Measurements from ENCODE around the gene MARVELD2.
"Not testable (repeated sequence)": the region's sequence is repeated elsewhere in the genome, so short reads cannot be mapped to it uniquely, and the experiment has no call there.

The MARVELD2 gene

DNA sequence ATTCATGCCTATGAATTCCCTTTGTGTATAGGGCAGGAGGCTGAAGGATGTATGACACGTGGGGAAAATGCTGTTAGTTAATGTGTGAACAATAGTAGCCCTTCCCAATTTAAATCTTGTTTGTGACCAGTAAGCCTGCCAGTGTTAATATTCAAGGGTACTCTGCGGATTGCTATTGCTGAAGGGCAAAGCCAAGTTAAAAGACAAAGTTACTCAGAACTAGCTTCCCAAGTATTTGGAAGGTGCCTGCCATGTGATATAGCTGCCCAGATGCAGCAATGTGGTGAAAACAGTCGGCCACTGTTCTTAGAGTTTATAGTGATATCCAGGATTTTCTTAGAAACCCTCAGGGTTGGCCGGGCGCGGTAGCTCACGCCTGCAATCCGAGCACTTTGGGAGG, 34.6 kb downstream of the MARVELD2 start:
- DNase-seq, result no peak

DNA sequence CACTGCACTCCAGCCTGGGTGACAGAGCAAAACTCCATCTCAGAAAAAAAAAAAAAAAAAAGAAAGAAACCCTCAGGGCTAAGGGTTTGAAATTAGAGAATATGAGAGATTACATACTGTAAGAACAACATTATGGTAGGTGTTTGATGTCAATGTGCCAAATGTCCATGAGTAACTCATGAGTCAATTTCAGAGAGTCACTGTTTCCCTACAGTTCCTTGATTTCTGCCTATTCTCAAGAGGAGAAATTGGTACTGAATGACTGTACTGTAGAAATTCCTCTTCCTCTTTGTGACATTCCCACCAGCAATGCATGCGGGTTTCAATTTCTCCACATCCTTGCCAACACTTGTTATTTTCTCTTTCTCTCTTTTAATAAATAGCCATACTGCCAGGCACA, 35.2 kb downstream of the MARVELD2 start:
- DNase-seq, result no peak

DNA sequence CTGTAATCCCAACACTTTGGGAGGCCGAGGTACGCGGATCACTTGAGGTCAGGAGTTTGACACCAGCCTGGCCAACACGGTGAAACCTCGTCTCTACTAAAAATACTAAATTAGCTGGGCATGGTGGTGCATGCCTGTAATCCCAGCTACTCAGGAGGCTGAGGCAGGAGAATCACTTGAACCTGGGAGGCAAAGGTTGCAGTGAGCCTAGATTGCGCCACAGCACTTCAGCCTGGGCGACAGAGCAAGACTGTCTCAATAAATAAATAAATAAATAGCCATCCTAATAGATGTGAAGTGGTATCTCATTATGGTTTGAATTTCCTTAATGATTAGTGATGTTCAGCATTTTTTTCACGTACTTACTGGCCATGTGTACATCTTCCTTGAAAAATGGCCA, 35.6 kb downstream of the MARVELD2 start:
- not testable (repeated sequence) for DNase-seq

DNA sequence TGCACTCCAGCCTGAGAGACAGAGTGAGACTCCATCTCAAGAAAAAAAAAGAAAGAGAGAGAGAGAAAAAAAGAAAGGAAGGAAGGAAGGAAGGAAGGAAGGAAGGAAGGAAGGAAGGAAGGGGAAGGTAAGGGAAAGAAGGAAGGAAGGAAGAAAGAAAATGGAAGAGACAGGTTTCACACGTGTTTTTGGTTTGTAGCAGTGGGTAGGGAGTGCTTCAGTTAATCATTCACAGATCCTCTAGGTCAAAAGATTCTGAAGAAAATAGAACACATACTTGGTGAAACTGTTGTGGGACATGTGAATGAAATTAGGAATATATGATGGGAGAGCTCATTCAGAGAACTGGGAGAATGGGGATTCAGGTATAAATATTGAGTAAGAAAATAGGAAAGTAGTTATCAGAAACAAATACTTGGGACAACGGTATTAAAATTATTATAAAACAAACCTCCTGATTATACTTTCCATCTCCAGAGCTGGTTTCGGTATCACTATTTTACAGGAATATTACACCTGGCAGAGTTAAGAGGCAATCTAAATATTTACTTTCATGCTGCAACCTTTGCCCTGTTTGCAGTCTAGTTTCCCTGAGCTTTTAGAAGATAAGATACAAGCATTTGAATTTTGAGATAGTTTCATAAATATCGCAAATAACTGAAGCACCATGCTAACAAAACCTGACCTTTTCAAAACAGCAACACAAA, 37.2 kb downstream of the MARVELD2 start:
- DNase-seq, result no peak

DNA sequence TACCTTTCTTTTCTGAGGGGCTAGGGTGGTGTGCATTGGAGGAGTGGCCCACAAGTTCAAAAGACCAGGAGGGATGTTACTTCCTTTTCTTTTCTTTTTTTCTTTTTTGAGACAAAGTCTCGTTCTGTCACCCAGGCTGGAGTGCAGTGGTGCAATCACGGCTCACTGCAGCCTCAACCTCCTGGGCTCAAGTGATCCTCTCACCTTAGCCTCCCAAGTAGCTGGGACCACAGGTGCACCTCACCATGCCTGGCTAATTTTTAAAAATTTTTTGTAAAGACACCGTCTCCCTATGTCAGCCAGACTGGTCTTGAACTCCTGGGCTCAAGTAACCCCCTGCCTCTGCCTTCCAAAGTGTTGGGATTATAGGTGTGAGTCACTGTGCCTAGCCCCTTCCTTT, 38.6 kb downstream of the MARVELD2 start:
- DNase-seq, result not testable (repeated sequence)

DNA sequence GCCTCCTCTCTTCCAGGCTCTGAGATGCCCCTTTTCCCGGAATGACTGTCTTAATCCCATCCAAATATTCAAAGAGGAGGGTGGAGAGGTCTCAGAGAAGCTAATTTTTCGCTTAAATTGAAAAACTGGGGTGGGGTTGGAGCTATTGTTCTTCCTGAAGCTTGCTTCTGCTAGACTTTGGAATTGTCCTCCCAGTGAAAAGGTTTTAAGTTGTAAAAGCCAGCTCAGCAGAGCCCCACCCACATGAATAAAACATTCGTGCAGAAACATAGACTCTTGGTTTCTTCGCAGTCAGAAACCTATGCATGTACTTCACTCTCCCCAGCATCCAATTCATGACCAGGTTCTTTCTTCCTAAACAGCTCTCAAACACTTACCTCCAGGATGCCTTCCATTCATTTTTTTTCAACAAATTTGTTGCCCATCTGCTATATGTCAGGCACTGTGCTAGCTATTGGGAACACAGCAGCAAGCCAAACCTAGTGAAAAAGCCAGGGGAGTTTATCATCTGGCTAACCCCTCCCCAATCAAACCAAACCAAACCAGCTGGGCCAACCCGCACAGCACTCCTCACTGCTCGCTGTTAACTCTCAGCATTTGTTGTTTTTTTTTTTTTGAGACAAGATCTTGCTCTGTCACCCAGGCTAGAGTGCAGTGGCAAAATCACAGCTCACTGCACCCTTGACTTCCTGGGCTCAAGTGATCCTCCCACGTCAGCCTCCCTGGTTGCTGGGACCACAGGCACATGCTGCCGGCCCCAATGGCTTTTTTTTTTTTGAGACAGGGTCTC, 39.7 kb downstream of the MARVELD2 start:
- DNase-seq, result no peak

DNA sequence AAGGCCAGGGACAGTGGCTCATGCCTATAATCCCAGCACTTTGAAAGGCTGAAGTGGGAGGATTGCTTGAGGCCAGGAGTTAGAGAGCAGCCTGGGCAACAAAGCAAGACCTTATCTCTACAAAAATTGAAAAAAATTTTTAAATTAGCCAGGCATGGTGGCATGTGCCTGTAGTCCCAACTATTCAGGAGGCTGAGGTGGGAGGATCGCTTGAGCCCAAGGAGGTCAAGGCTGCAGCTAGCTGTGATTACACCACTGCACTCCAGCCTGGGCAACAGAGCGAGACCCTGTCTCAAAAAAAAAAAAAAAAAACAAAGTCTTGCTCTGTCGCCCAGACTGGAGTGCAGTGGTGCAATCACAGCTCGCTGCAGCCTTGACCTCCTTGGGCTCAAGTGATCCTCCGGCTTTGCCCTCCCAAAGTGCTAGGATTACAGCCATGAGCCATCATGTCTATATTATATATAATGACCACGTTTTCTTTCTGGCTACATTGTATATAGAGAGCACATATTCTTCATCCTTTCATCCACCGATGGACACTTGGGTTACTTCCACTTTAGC, 40.6 kb downstream of the MARVELD2 start:
- DNase-seq, result not testable (repeated sequence)

DNA sequence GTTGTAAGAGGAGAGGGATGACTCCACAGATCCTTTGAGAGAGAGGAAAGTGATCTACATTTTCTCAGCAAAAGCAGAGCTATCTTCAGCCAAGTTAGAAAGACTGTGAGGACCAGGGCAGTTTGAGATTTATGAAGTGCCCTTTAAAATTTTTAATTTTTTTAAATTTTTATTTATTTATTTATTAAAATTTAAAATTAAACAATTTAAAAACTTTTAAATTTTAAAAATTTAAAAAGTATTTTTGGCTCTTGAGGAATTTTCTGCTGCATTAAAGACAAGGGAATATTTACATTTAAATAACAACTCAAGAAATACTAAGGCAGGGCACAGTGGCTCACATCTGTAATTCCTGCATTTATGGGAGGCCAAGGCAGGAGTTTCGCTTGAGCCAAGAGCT, 47.3 kb downstream of the MARVELD2 start:
- no peak for DNase-seq

DNA sequence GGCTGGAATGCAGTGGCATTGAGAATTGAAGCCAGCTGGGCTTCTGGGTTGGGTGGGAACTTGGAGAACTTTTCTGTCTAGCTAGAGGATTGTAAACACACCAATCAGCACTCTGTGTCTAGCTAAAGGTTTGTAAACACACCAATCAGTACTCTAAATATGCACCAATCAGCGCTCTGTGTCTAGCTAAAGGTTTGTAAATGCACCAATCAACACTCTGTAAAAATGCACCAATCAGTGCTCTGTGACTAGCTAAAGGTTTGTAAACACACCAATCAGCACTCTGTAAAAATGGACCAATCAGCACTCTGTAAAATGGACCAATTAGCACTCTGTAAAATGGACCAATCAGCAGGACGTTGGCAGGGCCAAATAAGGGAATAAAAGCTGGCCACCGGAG, 51.5 kb downstream of the MARVELD2 start:
- DNase-seq, result not testable (repeated sequence)

DNA sequence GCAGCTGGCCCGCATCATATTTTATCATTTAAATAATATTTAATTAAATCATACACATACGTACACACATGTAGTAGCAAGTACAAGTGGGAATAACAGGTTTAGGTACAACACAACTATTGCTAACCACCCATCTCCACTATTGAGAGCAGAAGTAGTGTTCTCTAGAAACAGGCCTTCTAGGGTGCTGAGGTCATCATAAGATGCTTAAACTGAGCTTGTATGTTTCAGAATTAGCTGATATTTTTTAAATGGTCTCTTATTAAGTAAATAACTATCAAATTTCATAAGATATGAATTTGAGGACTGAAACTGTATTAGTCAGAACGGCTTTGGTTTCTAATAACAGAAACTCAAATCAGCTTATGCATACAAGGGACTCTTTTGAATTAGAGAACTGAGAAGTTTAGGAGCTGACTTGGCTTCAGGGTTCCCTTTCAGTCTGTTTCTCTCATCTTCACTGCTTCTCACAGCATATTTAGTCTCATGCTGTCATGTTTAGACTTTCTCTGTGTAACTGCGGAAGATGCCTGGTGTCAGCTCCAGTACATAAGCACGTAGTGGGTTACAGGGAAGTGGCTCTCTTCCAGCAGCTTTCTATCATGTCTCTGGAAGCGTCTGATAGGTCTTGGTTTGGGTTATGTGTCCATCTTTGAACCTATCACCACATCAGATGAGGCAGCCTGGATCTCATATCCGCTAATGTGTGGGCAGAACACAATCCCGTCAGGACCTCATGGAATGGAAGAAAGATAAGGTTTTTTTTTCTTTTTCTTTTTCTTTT, 52.7 kb downstream of the MARVELD2 start:
- no peak for DNase-seq

DNA sequence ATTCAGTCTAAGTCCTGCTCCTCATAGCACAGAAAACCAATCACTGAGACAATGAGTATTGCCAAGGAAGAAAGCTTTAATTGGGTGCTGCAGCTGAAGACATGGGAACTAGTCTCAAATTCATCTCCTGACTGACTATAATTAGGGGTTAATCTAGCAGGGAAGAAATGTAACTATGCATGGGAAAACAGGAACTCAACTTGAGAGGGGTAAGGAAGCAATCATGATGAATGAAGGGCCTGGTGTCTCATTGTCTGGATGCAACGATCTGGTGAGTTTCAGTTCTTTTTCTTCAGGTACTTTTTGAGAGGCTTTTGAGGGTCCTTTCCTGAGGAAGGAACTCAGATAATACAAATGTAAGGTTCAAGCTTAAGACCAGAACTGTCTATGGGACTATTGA, 53.7 kb downstream of the MARVELD2 start:
- no peak for DNase-seq

DNA sequence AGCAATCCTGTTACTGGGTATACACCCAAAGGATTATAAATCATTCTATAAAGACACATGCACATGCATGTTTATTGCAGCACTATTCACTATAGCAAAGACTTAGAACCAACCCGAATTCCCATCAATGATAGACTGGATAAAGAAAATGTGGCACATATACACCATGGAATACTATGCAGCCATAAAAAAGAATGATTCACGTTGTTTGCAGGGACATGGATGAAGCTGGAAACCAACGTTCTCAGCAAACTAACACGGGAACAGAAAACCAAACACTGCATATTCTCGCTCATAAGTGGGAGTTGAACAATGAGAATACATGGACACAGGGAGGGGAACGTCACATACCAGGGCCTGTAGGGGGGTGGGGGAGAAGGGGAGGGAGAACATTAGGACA, 56.6 kb downstream of the MARVELD2 start:
- DNase-seq, result not testable (repeated sequence)

DNA sequence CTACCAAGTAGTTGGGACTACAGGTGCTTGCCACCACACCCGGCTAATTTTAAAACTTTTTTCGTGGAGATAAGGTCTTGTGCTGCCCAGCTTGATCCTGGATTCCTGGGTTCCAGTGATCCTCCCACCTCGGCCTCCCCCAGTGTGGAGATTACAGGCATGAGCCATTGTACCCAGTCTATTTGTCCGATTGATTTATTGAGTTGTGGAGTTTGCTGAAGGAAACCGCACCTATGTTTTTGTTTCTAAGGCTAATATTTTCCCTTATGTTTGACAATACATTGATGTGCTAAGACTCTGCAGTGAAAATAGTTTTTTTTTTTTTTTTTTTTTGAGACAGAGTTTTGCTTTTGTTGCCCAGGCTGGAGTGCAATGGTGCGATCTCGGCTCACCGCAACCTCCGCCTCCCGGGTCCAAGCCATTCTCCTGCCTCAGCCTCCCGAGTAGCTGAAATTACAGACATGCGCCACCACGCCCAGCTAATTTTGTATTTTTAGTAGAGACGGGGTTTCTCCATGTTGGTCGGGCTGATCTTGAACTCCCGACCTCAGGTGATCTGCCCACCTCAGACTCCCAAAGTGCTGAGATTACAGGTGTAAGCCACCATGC, 57.7 kb downstream of the MARVELD2 start:
- DNase-seq, result not testable (repeated sequence)

DNA sequence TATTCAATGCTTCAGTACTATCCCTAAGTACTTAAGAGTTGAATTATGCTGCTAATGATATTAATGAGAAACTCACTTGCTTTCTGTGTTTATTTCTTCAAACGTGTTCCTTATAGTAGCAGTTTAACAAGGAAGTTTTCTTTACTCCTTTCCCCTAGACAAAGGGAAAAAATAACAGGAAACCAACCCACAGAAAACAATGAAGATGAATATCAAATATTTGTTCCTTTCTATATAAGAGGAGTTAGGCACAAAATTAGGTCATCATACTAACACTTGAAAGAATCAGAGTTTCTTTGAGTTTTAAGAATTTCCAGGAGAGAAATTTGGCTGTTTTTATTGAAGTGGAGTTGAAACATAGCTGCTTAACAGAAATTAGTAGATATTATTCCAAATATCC, 62.3 kb downstream of the MARVELD2 start:
- DNase-seq, result no peak

DNA sequence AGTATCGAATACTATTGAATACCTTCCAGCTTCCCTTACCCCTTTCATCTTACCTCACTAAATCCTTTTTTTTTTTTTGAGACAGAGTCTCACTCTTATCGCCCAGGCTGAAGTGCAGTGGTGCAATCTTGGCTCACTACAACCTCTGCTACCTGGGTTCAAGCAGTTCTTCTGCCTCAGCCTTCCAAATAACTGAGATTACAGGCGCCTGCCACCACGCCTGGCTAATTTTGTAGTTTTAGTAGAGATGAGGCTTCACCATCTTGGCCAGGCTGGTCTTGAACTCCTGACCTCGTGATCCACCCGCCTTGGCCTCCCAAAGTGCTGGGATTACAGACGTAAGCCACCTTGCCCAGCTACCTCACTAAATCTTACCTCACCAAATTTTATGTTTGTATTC, 63.4 kb downstream of the MARVELD2 start:
- DNase-seq, result not testable (repeated sequence)

DNA sequence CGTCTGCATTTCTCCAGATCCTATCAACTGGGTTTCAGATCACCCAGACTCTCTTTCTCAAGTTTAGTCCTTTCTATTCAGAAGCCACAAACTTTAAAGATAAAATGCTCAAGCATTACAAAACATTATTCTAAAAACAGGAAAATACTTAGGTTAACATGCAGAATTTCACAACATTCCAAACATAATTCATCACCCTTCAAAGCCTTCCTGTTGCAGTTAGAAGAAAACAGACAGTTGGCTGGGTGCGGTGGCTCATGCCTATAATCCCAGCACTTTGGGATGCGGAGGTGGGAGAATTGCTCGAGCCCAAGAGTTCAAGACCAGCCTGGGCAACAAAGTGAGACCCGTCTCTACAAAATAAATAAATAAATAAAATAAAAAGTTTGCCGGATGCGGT, 70.0 kb downstream of the MARVELD2 start:
- DNase-seq, result no peak

DNA sequence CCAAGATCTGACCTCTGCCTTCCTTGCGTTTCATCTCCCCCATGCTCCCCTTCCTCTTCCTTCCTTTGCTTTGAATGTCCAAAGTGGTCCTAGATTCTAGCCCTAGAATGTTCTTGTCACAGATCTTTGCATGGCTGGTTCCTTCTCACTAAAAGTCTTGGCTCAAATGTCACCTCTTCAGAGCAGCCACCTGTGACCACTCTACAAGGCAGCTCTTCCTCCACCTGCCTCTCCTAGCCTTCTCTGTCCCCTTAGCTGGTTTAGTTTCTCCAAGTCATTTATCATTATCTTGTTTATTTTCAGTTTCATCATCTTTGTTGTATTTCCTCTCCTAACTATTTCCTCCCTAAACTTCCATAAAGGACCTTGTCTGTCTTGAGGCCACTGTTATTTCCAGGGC, 70.6 kb downstream of the MARVELD2 start:
- DNase-seq, result no peak

DNA sequence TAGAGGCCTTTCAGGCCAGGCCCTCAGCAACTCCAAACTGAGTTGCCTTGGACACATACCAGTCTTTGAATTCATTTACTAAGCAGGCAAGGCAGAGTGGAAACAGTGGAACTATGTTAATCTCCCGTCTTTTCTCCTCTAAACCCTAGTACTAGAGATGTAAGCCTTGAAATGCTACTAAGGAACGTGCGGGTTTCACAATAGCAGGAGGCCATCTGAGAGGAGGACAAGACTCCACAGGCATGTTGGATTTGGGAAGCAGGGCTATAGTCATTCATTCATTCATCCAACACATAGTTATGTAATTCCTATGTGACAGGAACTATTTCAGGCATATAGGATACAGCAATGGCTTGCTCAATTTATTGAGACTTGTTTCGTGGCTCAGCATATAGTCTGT, 74.3 kb downstream of the MARVELD2 start:
- DNase-seq, result no peak

DNA sequence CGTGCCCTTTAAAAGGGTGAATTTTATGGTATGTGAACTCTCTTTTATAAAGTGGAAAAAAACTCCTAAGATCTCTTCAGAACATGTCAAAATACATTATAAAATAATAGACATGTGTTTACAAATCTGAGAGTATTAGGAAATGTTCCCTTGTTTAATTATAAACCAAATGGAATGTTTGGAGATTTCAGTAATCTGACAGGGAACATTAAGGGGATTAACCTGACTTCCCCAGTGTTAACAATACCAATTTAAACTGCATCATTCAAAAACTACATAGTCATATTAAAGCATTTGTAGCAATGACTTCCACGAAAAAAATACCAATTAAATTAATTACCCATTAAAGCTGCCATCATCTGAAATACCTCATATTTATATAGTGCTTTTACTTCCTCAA, 76.1 kb downstream of the MARVELD2 start:
- DNase-seq, result no peak

DNA sequence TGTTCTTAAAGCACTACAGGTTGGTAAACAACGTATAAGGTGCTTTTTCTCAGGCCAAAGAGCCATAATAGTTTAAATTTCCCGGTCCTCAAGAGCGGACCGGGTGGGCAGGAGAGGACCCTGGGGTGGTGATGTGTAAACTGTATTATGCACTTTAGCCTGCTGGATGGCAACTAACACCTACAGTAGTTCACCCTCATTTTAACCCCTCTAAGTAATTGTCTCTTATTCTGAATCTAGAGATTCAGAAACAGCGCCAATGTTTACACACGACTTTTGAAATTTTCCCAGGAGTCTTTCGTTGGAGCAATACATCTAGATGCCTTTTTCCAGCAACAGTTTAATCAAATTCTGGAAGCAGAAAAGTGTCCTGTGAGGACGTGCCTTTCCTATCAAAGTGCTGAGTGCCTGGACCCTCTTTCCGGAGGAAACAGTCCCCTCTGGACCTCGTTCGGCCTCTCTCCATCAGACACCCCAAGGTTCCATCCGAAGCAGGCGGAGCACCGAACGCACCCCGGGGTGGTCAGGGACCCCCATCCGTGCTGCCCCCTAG, 77.0 kb downstream of the MARVELD2 start:
- DNase-seq, result no peak

DNA sequence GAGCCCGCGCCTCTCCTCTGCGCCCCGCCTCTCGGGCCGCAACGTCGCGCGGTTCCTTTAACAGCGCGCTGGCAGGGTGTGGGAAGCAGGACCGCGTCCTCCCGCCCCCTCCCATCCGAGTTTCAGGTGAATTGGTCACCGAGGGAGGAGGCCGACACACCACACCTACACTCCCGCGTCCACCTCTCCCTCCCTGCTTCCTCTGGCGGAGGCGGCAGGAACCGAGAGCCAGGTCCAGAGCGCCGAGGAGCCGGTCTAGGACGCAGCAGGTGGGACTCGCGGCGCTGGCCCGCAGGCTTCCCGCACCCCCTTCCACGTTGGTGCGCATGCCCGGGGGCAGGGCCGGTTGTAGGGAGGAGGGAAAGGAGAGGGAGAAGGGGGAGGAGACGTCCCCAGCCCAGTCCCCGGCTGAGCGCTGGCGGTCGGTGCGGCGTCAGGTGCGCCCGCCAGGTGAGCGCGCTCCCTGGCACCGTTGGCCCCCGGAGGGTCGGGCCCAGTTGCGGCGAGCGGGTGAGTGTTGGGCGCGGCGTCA, 77.5 kb downstream of the MARVELD2 start, which contains the start of gene OCLN:
Gene OCLN, plus strand, starts transcription at position 400 of the 532 bp plus-strand sequence. CDS start 11,455 bp downstream, outside the sequence.
- peak in 1 of 2 experiments; percentile 11 for DNase-seq

DNA sequence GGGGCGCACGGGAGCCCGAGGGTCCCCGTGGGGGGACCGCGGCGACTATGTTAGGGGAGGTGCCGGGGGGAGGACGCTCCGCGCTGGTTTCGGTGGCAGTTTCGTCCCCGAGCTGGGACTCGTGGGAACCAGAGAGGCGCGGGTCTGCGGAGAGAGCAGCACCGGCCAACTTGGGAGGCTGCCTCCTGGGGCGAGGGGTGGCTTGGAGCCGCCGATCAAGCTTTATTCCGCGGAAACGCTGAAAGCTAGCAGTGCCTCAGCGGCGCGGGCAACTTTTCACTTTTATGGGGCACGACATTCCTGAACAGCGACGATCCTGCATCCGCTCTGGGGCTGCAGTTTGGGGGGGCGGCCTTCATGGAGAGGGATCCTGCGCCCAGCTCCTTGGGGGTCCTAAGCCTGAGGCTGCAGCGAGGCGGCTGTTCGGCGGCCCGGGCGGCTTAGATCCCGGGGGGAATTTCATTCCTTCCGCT, 78.0 kb downstream of the MARVELD2 start:
- peak in 1 of 2 experiments; percentile 3 for DNase-seq

Data from stimulated activated CD4-positive, alpha-beta T cell treated with anti-CD3 and anti-CD28 coated beads, Interleukin-4, amount 100 ng/mL, for 4 hours (primary cell).